ENCODE measurements around the gene ST6GALNAC5. TPM values are rescaled to one million over a fixed set of nuclear protein-coding genes. Genes with fewer than 3 reads are reported as not detected.

Gene ST6GALNAC5
- total and polyA plus RNA-seq, 10 of the 15 experiments (the other 5 are each of a cell fraction or from before 2014, with no cell fraction given), result under 0.01 to 1.8 (median 0.07) TPM; not detected in 6

- TF ChIP-seq SIN3A (IDR thresholded peaks at IDR 0.05; ENCODE audit: low read depth, low read length) (no peak), ZBTB11 (CRISPR knock-in tag; IDR thresholded peaks at IDR 0.05) (no peak)
These were observed 61.9 kb downstream of the ST6GALNAC5 start (continued) for GRCh38 chr1:76929136-76929535.

- Histone ChIP-seq H3K4me2 (ENCODE audit: control insufficient read depth, insufficient read depth) (no peak overlapping the region), H4K20me1 (ENCODE audit: control insufficient read depth, insufficient read depth) (no peaks in the 10 kb centered on the region), H3K9ac (ENCODE audit: control insufficient read depth, insufficient read depth, low read length) (no peak overlapping the region), H3K9me3 (replicated peaks; ENCODE audit: control insufficient read depth, insufficient read depth, low read length) (no peaks in the 10 kb centered on the region; the same call in 2 of the 3 replicates), H3K4me3 (no peak overlapping the region), H3K36me3 (ENCODE audit: control insufficient read depth in 2 of 2, insufficient read depth in 2 of 2, low read length in 1 of 2) (no peaks in the 10 kb centered on the region), H2AFZ (ENCODE audit: control insufficient read depth, low read depth, low read length) (no peak overlapping the region), H3K79me2 (ENCODE audit: control insufficient read depth, insufficient read depth, low read length) (no peaks in the 10 kb centered on the region), H3K4me1 (ENCODE audit: control insufficient read depth, insufficient read depth, low read length) (peaks cover 1% of the 10 kb centered on the region; the same call in 1 of the 2 replicates), H3K27me3 (replicated peaks in 1 of 2; ENCODE audit: control insufficient read depth in 2 of 2, insufficient read depth in 2 of 2, low read length in 1 of 2) (no peaks in the 10 kb centered on the region; a peak in 1 of 4 replicates), H3K27ac (ENCODE audit: control insufficient read depth, insufficient read depth) (no peak overlapping the region)
- ChIA-PET POLR2A (interaction anchor here (0.7 to 2.1 kb wide), 9 partner anchors 10 to 80 kb away, joined by 3 to 9 read pairs (median 5); no protein-coding TSS in a partner anchor), SMC1A (ENCODE audit: uncharacterized antibody, unreplicated experiment) (interaction anchor here (0.5 to 11.3 kb wide), 17 partner anchors 8 to 455 kb away, joined by 3 to 215 read pairs (median 8); no protein-coding TSS in a partner anchor), CTCF (interaction anchor here (0.8 to 2.1 kb wide), 7 partner anchors 12 to 64 kb away, joined by 3 to 7 read pairs (median 3); no protein-coding TSS in a partner anchor), RAD21 (ENCODE audit: unreplicated experiment) (interaction anchor here (0.7 to 9.9 kb wide), 13 partner anchors 7 to 780 kb away, joined by 3 to 117 read pairs (median 4); partner anchors contain the start of gene ST6GALNAC5)
- no peak for DNase-seq (ENCODE audit: low read depth, low spot score)
- peak; percentile 53 for ATAC-seq
- 43% methylated on average over 6 of the region's 6 CpGs for WGBS (ENCODE audit: insufficient coverage, insufficient replicate concordance, low lambda C conversion rate, missing lambda C conversion rate)
- in situ Hi-C loops (cut with MboI), result no loop called here
- no TSS peak for BruUV-seq (replicated peaks)
- no peak for FAIRE-seq
- intact Hi-C loops (cut with micrococcal nuclease; ENCODE audit: unreplicated experiment), result no loop called here
- peak; percentile 64 for TF ChIP-seq SPI1 (IDR thresholded peaks at IDR 0.05; ENCODE audit: borderline replicate concordance, insufficient read depth, low read depth, low read length)
- TF ChIP-seq MTA2 (IDR thresholded peaks at IDR 0.05; ENCODE audit: low read depth), result peak; percentile 55
- TF ChIP-seq ATF2 (IDR thresholded peaks at IDR 0.05; ENCODE audit: low read length), result no peak
- TF ChIP-seq FOXK2 (IDR thresholded peaks at IDR 0.05), result no peak
- TF ChIP-seq PAX5 (IDR thresholded peaks at IDR 0.05; ENCODE audit: borderline replicate concordance, low read depth, low read length), result no peak
- TF ChIP-seq PAX8 (IDR thresholded peaks at IDR 0.05), result no peak
- no peak for TF ChIP-seq TCF7 (IDR thresholded peaks at IDR 0.05; ENCODE audit: borderline replicate concordance)
- no peak for TF ChIP-seq KLF5 (IDR thresholded peaks at IDR 0.05; ENCODE audit: partially characterized antibody)
- TF ChIP-seq CTCF (IDR thresholded peaks at IDR 0.05 in 2 of 3, conservative IDR thresholded peaks at IDR 0.05 in 1 of 3; ENCODE audit: control insufficient read depth in 2 of 3, extremely low read depth in 1 of 3, insufficient read depth in 1 of 3, low read depth in 3 of 3, low read length in 3 of 3), result no peak
These were observed 66.9 kb downstream of the ST6GALNAC5 start for GRCh38 chr1:76933847-76934815.
